SJCRH30 (cell line): Measurements from ENCODE around the gene UPF3A. TPM values are rescaled to one million over a fixed set of nuclear protein-coding genes. Genes with fewer than 3 reads are reported as not detected.
"Not testable (repeated sequence)": the region's sequence is repeated elsewhere in the genome, so short reads cannot be mapped to it uniquely, and the experiment has no call there.

Source experiments
- DNase-seq, 2 experiments: peaks; one replicate each; pipeline ENCODE4 v3.0.0-alpha.2; 2015 to 2020
- H3K27ac ChIP-seq: fragments of 250-450 bp; sonication (Bioruptor Pico); 2 replicates; pipeline ENCODE4 v1.5.1; 2020; ENCODE audit warnings: mild to moderate bottlenecking, moderate library complexity
- H3K27me3 ChIP-seq: fragments of 250-450 bp; sonication (Bioruptor Pico); 2 replicates; pipeline ENCODE4 v1.5.1; 2020; ENCODE audit warnings: mild to moderate bottlenecking, moderate library complexity
- H3K36me3 ChIP-seq: fragments of 250-450 bp; sonication (Bioruptor Pico); 2 replicates; pipeline ENCODE4 v1.5.1; 2020; ENCODE audit warnings: mild to moderate bottlenecking, moderate library complexity
- H3K4me1 ChIP-seq: fragments of 250-450 bp; sonication (Bioruptor Pico); 2 replicates; pipeline ENCODE4 v1.5.1; 2020; ENCODE audit warnings: mild to moderate bottlenecking, moderate library complexity
- H3K4me3 ChIP-seq: fragments of 250-450 bp; sonication (Bioruptor Pico); 2 replicates; pipeline ENCODE4 v1.5.1; 2020; ENCODE audit warnings: mild to moderate bottlenecking, moderate library complexity
- H3K9me3 ChIP-seq: fragments of 250-450 bp; sonication (Bioruptor Pico); replicated peaks from 2 replicates; pipeline ENCODE4 v1.5.1; 2020; ENCODE audit warnings: mild to moderate bottlenecking, moderate library complexity
- total RNA-seq: library from RNA; depleted of rRNA; stranded (reverse); fragments of >200 nt; shearing (Covaris generic); gene quantifications from 2 replicates; pipeline ENCODE4 v1.2.3, GENCODE V29; 2014

Gene UPF3A
- total RNA-seq, 1 experiment from 2014 or later = 34.1 TPM

GRCh38 chr13:114257014-114257413, 24.4 kb upstream of the UPF3A start:
- Histone ChIP-seq H3K36me3 (peaks cover 75% of the 10 kb centered on the region), H3K27ac (no peak overlapping the region)
- DNase-seq = no peak

GRCh38 chr13:114258589-114258988, 22.8 kb upstream of the UPF3A start:
- no peak for DNase-seq
- H3K27ac ChIP-seq = no peak overlapping the region
- H3K36me3 ChIP-seq = peaks cover 81% of the 10 kb centered on the region
- H3K4me1 ChIP-seq = no peaks in the 10 kb centered on the region
- no peaks in the 10 kb centered on the region for H3K9me3 ChIP-seq
- no peak overlapping the region for H3K4me3 ChIP-seq
- no peaks in the 10 kb centered on the region for H3K27me3 ChIP-seq

More at GRCh38 chr13:114257014-114257413, 24.4 kb upstream of the UPF3A start:
- Histone ChIP-seq H3K27me3 (no peaks in the 10 kb centered on the region), H3K4me3 (no peak overlapping the region), H3K4me1 (no peaks in the 10 kb centered on the region), H3K9me3 (no peaks in the 10 kb centered on the region)

- Histone ChIP-seq H3K36me3 (peaks cover 80% of the 10 kb centered on the region), H3K27ac (no peak overlapping the region), H3K27me3 (no peaks in the 10 kb centered on the region), H3K9me3 (no peaks in the 10 kb centered on the region), H3K4me1 (no peaks in the 10 kb centered on the region), H3K4me3 (no peak overlapping the region)
- DNase-seq = no peak
These were observed 22.0 kb upstream of the UPF3A start for GRCh38 chr13:114259374-114259773.

GRCh38 chr13:114259974-114260373, 21.4 kb upstream of the UPF3A start:
- no peaks in the 10 kb centered on the region for H3K9me3 ChIP-seq
- H3K4me1 ChIP-seq = no peaks in the 10 kb centered on the region
- H3K27me3 ChIP-seq = no peaks in the 10 kb centered on the region
- no peak overlapping the region for H3K4me3 ChIP-seq
- peaks cover 77% of the 10 kb centered on the region for H3K36me3 ChIP-seq
- no peak for DNase-seq
- H3K27ac ChIP-seq = no peak overlapping the region

GRCh38 chr13:114260814-114261213, 20.6 kb upstream of the UPF3A start:
- Histone ChIP-seq H3K4me3 (no peak overlapping the region), H3K4me1 (no peaks in the 10 kb centered on the region), H3K36me3 (peaks cover 80% of the 10 kb centered on the region), H3K9me3 (no peaks in the 10 kb centered on the region), H3K27ac (no peak overlapping the region), H3K27me3 (no peaks in the 10 kb centered on the region)
- no peak for DNase-seq

- Histone ChIP-seq H3K36me3 (peaks cover 80% of the 10 kb centered on the region), H3K9me3 (no peaks in the 10 kb centered on the region), H3K27ac (no peak overlapping the region), H3K27me3 (no peaks in the 10 kb centered on the region), H3K4me3 (no peak overlapping the region), H3K4me1 (no peaks in the 10 kb centered on the region)
- DNase-seq = no peak
These were observed 20.0 kb upstream of the UPF3A start for GRCh38 chr13:114261328-114261965.

GRCh38 chr13:114263578-114263977, 17.8 kb upstream of the UPF3A start:
- H3K36me3 ChIP-seq = peaks cover 81% of the 10 kb centered on the region
- H3K9me3 ChIP-seq = no peaks in the 10 kb centered on the region
- H3K27me3 ChIP-seq = no peaks in the 10 kb centered on the region
- H3K4me3 ChIP-seq = no peak overlapping the region
- H3K4me1 ChIP-seq = no peaks in the 10 kb centered on the region
- H3K27ac ChIP-seq = no peak overlapping the region
- DNase-seq = no peak

- DNase-seq, H3K9me3 ChIP-seq, H3K4me1 ChIP-seq: not testable (repeated sequence)
These were observed 17.1 kb upstream of the UPF3A start for GRCh38 chr13:114264313-114264712.

GRCh38 chr13:114264886-114265611, 16.4 kb upstream of the UPF3A start:
- H3K4me3 ChIP-seq = no peak overlapping the region
- H3K9me3 ChIP-seq = no peaks in the 10 kb centered on the region
- H3K27ac ChIP-seq = no peak overlapping the region
- no peak for DNase-seq
- H3K36me3 ChIP-seq = peaks cover 81% of the 10 kb centered on the region
- H3K27me3 ChIP-seq = no peaks in the 10 kb centered on the region
- no peaks in the 10 kb centered on the region for H3K4me1 ChIP-seq

More at GRCh38 chr13:114264313-114264712, 17.1 kb upstream of the UPF3A start:
- not testable (repeated sequence) for H3K27me3 ChIP-seq, H3K27ac ChIP-seq, H3K4me3 ChIP-seq
- H3K36me3 ChIP-seq = peaks cover 83% of the 10 kb centered on the region

- Histone ChIP-seq H3K27ac (no peak overlapping the region), H3K27me3 (no peaks in the 10 kb centered on the region), H3K36me3 (peaks cover 79% of the 10 kb centered on the region), H3K4me3 (no peak overlapping the region), H3K9me3 (no peaks in the 10 kb centered on the region), H3K4me1 (no peaks in the 10 kb centered on the region)
- no peak for DNase-seq
These were observed 15.2 kb upstream of the UPF3A start for GRCh38 chr13:114266241-114266640.

GRCh38 chr13:114268344-114269280, 12.8 kb upstream of the UPF3A start:
- H3K27ac ChIP-seq = no peak overlapping the region
- DNase-seq = no peak
- H3K36me3 ChIP-seq = peaks cover 72% of the 10 kb centered on the region
- no peaks in the 10 kb centered on the region for H3K27me3 ChIP-seq
- no peaks in the 10 kb centered on the region for H3K4me1 ChIP-seq
- H3K4me3 ChIP-seq = no peak overlapping the region
- no peaks in the 10 kb centered on the region for H3K9me3 ChIP-seq

- Histone ChIP-seq H3K27me3 (no peaks in the 10 kb centered on the region), H3K4me1 (no peaks in the 10 kb centered on the region), H3K27ac (no peak overlapping the region), H3K9me3 (no peaks in the 10 kb centered on the region), H3K36me3 (peaks cover 72% of the 10 kb centered on the region), H3K4me3 (no peak overlapping the region)
- DNase-seq = no peak
These were observed 12.1 kb upstream of the UPF3A start for GRCh38 chr13:114269281-114269770.

GRCh38 chr13:114272977-114273376, 8.4 kb upstream of the UPF3A start:
- Histone ChIP-seq H3K36me3 (peaks cover 54% of the 10 kb centered on the region), H3K27ac (no peak overlapping the region), H3K27me3 (no peaks in the 10 kb centered on the region), H3K4me3 (no peak overlapping the region), H3K4me1 (no peaks in the 10 kb centered on the region), H3K9me3 (no peaks in the 10 kb centered on the region)
- DNase-seq = no peak

- no peak for DNase-seq
- Histone ChIP-seq H3K27me3 (no peaks in the 10 kb centered on the region), H3K9me3 (no peaks in the 10 kb centered on the region), H3K4me1 (peaks cover 10% of the 10 kb centered on the region), H3K4me3 (no peak overlapping the region), H3K27ac (no peak overlapping the region), H3K36me3 (peaks cover 35% of the 10 kb centered on the region)
These were observed 6.1 kb upstream of the UPF3A start for GRCh38 chr13:114275304-114275703.

GRCh38 chr13:114279146-114279545, 2.3 kb upstream of the UPF3A start:
- Histone ChIP-seq H3K4me3 (no peak overlapping the region), H3K27ac (no peak overlapping the region), H3K4me1 (peaks cover 10% of the 10 kb centered on the region), H3K36me3 (peaks cover 20% of the 10 kb centered on the region; the same call in 1 of the 2 replicates), H3K27me3 (no peaks in the 10 kb centered on the region), H3K9me3 (no peaks in the 10 kb centered on the region)
- DNase-seq = no peak
